BJ (cell line): ENCODE measurements around the gene LRMDA. TPM values are rescaled to one million over a fixed set of nuclear protein-coding genes. Genes with fewer than 3 reads are reported as not detected.

Source experiments
- CTCF ChIA-PET: fragments of 350-600 bp; formaldehyde crosslinking; extraction: SDS; loops from one replicate; lab custom pipeline; 2021; ENCODE audit warnings: antibody characterized with exemption, inconsistent platforms; lab: Yijun Ruan, JAX
- POLR2A ChIA-PET: fragments of 300-600 bp; sonication (Branson Sonifier 250); formaldehyde crosslinking; extraction: SDS; loops from one replicate; lab custom pipeline; 2021; ENCODE audit warnings: antibody characterized with exemption; lab: Charles Lee
- DNase-seq: peaks from one replicate; pipeline ENCODE4 v3.0.0-alpha.2; 2011; ENCODE audit warnings: low read depth
- H3K27me3 ChIP-seq: 2 replicates; pipeline ENCODE4 v1.6.0; 2011; ENCODE audit warnings: low read length; ENCODE audit not compliant: control insufficient read depth, insufficient read depth
- H3K36me3 ChIP-seq: 2 replicates; pipeline ENCODE4 v1.5.1; 2011; ENCODE audit warnings: low read length; ENCODE audit not compliant: control insufficient read depth, insufficient read depth
- H3K4me3 ChIP-seq: 2 replicates; pipeline ENCODE4 v1.5.1; 2011; ENCODE audit warnings: low read depth, mild to moderate bottlenecking, control low read depth, low read length
- polyA plus RNA-seq: library from polyadenylated mRNA; depleted of rRNA; stranded (reverse); fragments of >200 nt; gene quantifications from 2 replicates; pipeline ENCODE4 v1.2.3, GENCODE V29; 2011
- TF ChIP-seq, protein P1 (sequence below): IDR thresholded peaks from 2 replicates; pipeline ENCODE4 v1.5.1; 2011; ENCODE audit warnings: low read depth, mild to moderate bottlenecking, control low read depth, inconsistent platforms, low read length, moderate library complexity; ENCODE audit not compliant: insufficient read depth

The LRMDA gene
- polyA plus RNA-seq, 1 experiment, result not detected

DNA sequence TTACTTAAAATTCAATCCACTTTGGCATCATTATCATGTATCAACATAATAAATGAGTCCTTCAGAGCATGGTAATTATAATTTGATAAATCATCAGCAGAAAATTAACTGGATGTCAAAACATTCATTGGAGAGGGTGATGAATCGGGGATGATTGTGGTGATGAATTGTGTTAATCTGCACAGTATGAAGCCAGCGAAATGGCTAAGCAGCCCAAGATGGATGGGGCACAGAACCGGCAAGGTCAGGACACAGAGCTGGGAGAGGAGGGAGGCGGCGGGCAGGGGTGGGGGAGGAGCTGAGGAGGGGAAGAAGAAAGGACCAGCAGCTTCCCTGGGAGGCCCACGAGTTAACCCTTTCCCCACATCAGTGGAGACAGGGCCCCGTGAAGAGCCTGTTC, 536.1 kb downstream of the LRMDA start:
- CTCF ChIA-PET, result no interaction called here
- no peaks in the 10 kb centered on the region for H3K27me3 ChIP-seq
- H3K36me3 ChIP-seq, result no peaks in the 10 kb centered on the region
- TF ChIP-seq, protein P1, sequence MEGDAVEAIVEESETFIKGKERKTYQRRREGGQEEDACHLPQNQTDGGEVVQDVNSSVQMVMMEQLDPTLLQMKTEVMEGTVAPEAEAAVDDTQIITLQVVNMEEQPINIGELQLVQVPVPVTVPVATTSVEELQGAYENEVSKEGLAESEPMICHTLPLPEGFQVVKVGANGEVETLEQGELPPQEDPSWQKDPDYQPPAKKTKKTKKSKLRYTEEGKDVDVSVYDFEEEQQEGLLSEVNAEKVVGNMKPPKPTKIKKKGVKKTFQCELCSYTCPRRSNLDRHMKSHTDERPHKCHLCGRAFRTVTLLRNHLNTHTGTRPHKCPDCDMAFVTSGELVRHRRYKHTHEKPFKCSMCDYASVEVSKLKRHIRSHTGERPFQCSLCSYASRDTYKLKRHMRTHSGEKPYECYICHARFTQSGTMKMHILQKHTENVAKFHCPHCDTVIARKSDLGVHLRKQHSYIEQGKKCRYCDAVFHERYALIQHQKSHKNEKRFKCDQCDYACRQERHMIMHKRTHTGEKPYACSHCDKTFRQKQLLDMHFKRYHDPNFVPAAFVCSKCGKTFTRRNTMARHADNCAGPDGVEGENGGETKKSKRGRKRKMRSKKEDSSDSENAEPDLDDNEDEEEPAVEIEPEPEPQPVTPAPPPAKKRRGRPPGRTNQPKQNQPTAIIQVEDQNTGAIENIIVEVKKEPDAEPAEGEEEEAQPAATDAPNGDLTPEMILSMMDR, result no peak
- DNase-seq, result no peak
- no peak overlapping the region for H3K4me3 ChIP-seq
- POLR2A ChIA-PET, result no interaction called here

DNA sequence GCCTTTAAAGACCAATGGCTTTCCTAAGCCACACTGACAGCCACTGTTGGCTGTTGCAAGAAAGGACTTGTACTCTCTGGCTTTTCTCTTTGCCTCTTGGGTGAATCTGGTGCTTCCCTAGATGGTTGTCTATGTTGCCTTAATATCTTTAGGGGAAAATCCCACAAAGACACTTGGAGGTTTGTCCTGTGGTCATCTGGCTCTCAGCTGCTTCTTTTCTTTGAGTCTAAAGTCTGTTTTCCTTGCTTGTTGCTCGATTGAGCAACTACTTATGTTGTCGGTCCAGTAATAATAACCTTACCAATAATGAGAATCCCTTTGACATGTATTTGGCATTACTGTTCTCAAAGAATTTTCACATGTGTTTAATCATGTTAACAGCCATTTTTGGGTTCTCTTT, 537.6 kb downstream of the LRMDA start:
- Histone ChIP-seq H3K4me3 (no peak overlapping the region), H3K36me3 (no peaks in the 10 kb centered on the region), H3K27me3 (no peaks in the 10 kb centered on the region)
- no peak for DNase-seq
- TF ChIP-seq, protein P1, result no peak
- CTCF ChIA-PET, result no interaction called here
- POLR2A ChIA-PET, result no interaction called here

DNA sequence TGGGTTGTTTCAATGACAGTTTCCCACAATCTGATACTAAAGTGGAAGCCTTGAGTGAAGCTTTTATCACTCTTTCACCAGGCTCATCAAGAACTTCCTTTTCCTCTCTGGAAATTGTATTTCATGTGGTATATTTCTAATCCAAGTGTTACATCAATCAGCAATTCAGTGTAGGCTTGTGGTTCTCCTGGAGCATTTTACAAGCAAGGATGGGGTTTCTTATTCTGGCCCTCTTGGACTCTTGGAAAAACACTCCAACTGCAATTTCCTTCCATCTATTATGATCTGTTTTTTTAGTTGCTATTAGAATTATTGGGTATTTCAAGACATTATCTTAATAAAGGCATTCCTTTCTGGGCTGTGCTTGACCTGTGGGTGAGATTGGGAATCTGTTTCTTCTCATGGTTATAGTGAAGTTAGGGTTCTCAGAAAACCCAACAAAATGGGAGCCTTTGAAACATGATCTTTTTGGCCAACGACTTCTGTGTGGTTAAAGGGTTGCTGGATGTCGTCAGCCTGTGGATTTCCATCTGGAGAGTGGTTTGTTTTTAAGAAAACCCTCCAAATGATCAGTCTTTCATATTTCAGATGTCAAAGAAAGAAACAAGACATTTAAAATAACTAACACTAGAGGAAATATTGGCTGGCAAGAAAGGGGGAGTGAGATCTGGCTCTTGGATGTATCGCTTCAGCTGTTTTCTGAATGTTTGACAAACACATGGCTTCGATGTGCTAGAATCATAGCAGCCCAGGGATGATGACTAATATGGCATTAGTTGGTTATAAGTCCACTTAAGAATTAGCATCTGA, 540.2 kb downstream of the LRMDA start:
- TF ChIP-seq, protein P1, result no peak
- ChIA-PET POLR2A (interaction anchor here (0.6 kb wide), 1 partner anchor 299 kb away, joined by 3 read pairs; no protein-coding TSS in a partner anchor), CTCF (interaction anchor here (0.7 to 1.4 kb wide), 2 partner anchors 11 to 368 kb away, joined by 3 to 4 read pairs; no protein-coding TSS in a partner anchor)
- peak; percentile 13 for DNase-seq
- Histone ChIP-seq H3K27me3 (no peaks in the 10 kb centered on the region), H3K36me3 (no peaks in the 10 kb centered on the region), H3K4me3 (no peak overlapping the region)

DNA sequence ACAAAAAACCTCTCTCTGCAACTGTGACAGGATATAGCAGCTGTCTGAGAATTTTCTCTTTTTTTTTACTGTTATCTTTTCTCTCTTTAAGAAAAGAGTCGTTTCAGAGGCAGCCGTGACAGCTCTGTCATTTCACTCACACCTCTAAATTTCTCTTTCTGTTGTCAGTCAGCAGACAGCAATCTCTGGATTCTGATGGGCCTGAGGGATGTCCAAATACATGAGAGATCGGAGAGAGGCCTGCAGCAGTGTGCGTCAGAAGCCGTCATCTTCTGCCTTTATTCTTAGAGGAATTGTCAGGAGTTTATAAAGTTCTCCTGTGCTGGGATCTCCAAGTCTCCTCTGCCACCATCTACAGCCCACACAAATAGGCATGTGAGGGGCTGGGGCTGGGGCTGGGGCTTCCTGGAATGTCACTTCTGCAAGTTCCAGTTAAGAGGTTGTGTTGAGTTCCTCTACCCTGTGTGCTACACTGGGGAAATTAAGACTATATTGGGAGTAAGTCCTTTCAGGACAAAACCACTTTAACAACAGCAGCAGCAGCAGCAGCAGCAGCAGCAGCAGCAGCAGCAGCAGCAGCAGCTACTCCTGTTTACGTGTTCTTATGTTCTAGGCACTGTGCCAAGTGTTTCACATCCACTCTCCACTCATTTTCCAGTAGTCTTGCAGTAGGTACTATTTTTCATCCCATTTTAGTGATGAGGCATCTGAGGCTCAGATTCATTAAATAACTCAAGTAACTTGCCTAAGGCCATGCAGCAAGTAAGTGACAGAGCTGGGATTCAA, 541.3 kb downstream of the LRMDA start:
- H3K27me3 ChIP-seq, result no peaks in the 10 kb centered on the region
- DNase-seq, result no peak
- H3K36me3 ChIP-seq, result no peaks in the 10 kb centered on the region
- no peak overlapping the region for H3K4me3 ChIP-seq
- TF ChIP-seq, protein P1, result no peak
- ChIA-PET POLR2A (no interaction called here), CTCF (interaction anchor here (1.4 kb wide), 1 partner anchor 10 kb away, joined by 4 read pairs; no protein-coding TSS in a partner anchor)

DNA sequence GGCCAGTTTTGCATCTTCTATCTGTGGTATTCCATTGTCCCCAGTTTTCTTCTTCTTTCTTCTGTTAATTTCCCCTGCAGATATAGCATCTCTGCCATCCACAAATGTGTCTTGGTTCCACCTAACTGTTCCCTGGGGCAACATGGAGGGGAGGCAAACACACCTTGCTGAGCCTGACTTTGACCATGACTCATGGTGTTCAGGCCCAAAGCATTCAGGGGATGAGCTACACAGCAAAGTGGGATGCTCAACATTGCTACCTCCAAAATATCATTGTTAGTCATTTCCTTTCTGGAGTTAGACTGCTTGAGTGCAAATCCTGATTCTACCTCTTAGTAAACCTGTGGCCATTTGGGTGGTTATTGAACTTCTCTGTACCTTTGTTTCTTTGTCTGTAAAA, 542.7 kb downstream of the LRMDA start:
- Histone ChIP-seq H3K36me3 (no peaks in the 10 kb centered on the region), H3K27me3 (no peaks in the 10 kb centered on the region), H3K4me3 (no peak overlapping the region)
- CTCF ChIA-PET, result no interaction called here
- POLR2A ChIA-PET, result no interaction called here
- DNase-seq, result no peak
- TF ChIP-seq, protein P1, result no peak
